ENCODE measurements around the gene CA11.

- no peak for TF ChIP-seq CTCF (conservative IDR thresholded peaks at IDR 0.05; ENCODE audit: low read depth in 2 of 2)
- TF ChIP-seq REST (IDR thresholded peaks at IDR 0.05; ENCODE audit: unreplicated experiment) = no peak
- TF ChIP-seq EZH2phosphoT487 (IDR thresholded peaks at IDR 0.05; ENCODE audit: unreplicated experiment) = no peak
- TF ChIP-seq CREB1 (CRISPR knock-in tag; IDR thresholded peaks at IDR 0.05; ENCODE audit: low read depth) = no peak
- no peak for TF ChIP-seq EZH2 (IDR thresholded peaks at IDR 0.05; ENCODE audit: low read depth, unreplicated experiment)
- no peak for TF ChIP-seq ZNF331 (CRISPR knock-in tag; IDR thresholded peaks at IDR 0.05; ENCODE audit: low read depth)
- no peak for TF ChIP-seq POLR2AphosphoS5 (IDR thresholded peaks at IDR 0.05; ENCODE audit: low read depth)
- no peak for TF ChIP-seq JUNB (IDR thresholded peaks at IDR 0.05; ENCODE audit: unreplicated experiment)
- TF ChIP-seq ETS1 (IDR thresholded peaks at IDR 0.05) = no peak
These were observed 39.6 kb upstream of the CA11 start for GRCh38 chr19:48685583-48685982.

Measured in GM23338 (cell line).